K562 (cell line): ENCODE results near the gene CARD14. TPM values are rescaled to one million over a fixed set of nuclear protein-coding genes. Genes with fewer than 3 reads are reported as not detected.

ENCODE experiments used
- ATAC-seq: fragments of 200-7000 bp; cut with Tn5 transposase; 3 replicates; pipeline ENCODE4 v1.9.1; 2020; ENCODE audit warnings: moderate library complexity
- BruUV-seq: library from RNA; stranded (reverse); fragments of 400-500 nt; replicated peaks from 2 replicates; lab custom pipeline; 2021; lab: Mats Ljungman, UMichigan
- CTCF ChIA-PET: fragments of 300-600 bp; formaldehyde crosslinking; extraction: SDS; loops from one replicate; lab custom pipeline; 2021; ENCODE audit warnings: low intra/inter-chr PET ratio; lab: Yijun Ruan, JAX
- POLR2A ChIA-PET: fragments of 300-600, 350-650 bp; sonication (Branson Sonifier 250); formaldehyde crosslinking; extraction: SDS; loops from one replicate; lab custom pipeline; 2021; ENCODE audit warnings: antibody characterized with exemption, inconsistent platforms; lab: Yijun Ruan, JAX
- DNase-seq, 4 experiments: peaks; one replicate each; pipeline versions ENCODE4 v3.0.0 to v3.0.0-alpha.2; 2011 to 2018; ENCODE audit warnings: low spot score in 3 of 4, mixed read lengths in 3 of 4; ENCODE audit errors: extremely low read depth in 1 of 4
- FAIRE-seq: peaks from 2 replicates; lab custom pipeline; 2011; peaks lifted over from hg19 to GRCh38; lab: Jason Lieb, UNC
- H2AFZ ChIP-seq: 2 replicates; pipeline ENCODE4 v1.6.0; 2011; ENCODE audit warnings: low read depth, low read length, control low read depth, inconsistent platforms
- H3K27ac ChIP-seq: fragments of 200-600 bp; 3 replicates; pipeline ENCODE4 v1.8.0; 2011; ENCODE audit warnings: low read depth, mild to moderate bottlenecking, control low read depth, inconsistent platforms, low read length, moderate library complexity, mixed read lengths; ENCODE audit errors: extremely low read depth
- H3K27me3 ChIP-seq, 2 experiments: fragments of 300-600 bp in 1 of 2; 2 replicates in 1 of 2; 3 replicates in 1 of 2; pipeline versions ENCODE4 v1.6.0 to v1.8.0; 2011; ENCODE audit warnings: inconsistent platforms in 2 of 2, low read length in 2 of 2, mild to moderate bottlenecking in 1 of 2, mixed read lengths in 1 of 2, moderate library complexity in 1 of 2; ENCODE audit not compliant: control insufficient read depth in 2 of 2, insufficient read depth in 2 of 2
- H3K36me3 ChIP-seq: fragments of 300-600 bp; 3 replicates; pipeline ENCODE4 v1.8.0; 2011; ENCODE audit warnings: mild to moderate bottlenecking, low read length, inconsistent platforms; ENCODE audit not compliant: control insufficient read depth, insufficient read depth
- H3K4me1 ChIP-seq, 2 experiments: fragments of 200-600 bp in 1 of 2; replicated peaks in 1 of 2; 2 replicates in 1 of 2; 3 replicates in 1 of 2; pipeline versions ENCODE4 v1.5.1 to v1.8.0; 2011; ENCODE audit warnings: inconsistent platforms in 2 of 2, low read length in 2 of 2, mild to moderate bottlenecking in 1 of 2, mixed read lengths in 1 of 2, moderate library complexity in 1 of 2; ENCODE audit not compliant: control insufficient read depth in 2 of 2, insufficient read depth in 2 of 2
- H3K4me2 ChIP-seq: 2 replicates; pipeline ENCODE4 v1.6.1; 2011; ENCODE audit warnings: low read length, control low read depth, inconsistent platforms, mixed read lengths; ENCODE audit not compliant: insufficient read depth
- H3K4me3 ChIP-seq: fragments of 200-600 bp; sonication (generic), shearing (Covaris generic); 2 replicates; pipeline ENCODE4 v1.5.1; 2016; ENCODE audit warnings: control low read depth, inconsistent platforms
- H3K79me2 ChIP-seq: fragments of 200-600 bp; 3 replicates; pipeline ENCODE4 v1.8.0; 2011; ENCODE audit warnings: low read length, inconsistent platforms; ENCODE audit not compliant: control insufficient read depth, insufficient read depth
- H3K9ac ChIP-seq, 2 experiments: 2 replicates each; pipeline versions ENCODE4 v1.6.0 to v1.6.1; 2011; ENCODE audit warnings: low read depth in 2 of 2, low read length in 2 of 2, control low read depth in 1 of 2, inconsistent platforms in 1 of 2, mild to moderate bottlenecking in 1 of 2, mixed read lengths in 1 of 2; ENCODE audit not compliant: insufficient read depth in 1 of 2
- H3K9me1 ChIP-seq: one replicate; pipeline ENCODE4 v1.6.0; 2011; ENCODE audit warnings: inconsistent platforms, mild to moderate bottlenecking, low read length, moderate library complexity; ENCODE audit not compliant: control insufficient read depth, insufficient read depth
- H3K9me3 ChIP-seq: replicated peaks from 2 replicates; pipeline ENCODE4 v1.5.1; 2011; ENCODE audit warnings: low read depth, low read length, inconsistent platforms; ENCODE audit not compliant: control insufficient read depth, insufficient read depth
- H4K20me1 ChIP-seq: replicated peaks from 2 replicates; pipeline ENCODE4 v1.6.1; 2011; ENCODE audit warnings: low read length, inconsistent platforms, mixed read lengths; ENCODE audit not compliant: control insufficient read depth, insufficient read depth
- AFF1 ChIP-seq, 2 experiments: fragments of 450-650 bp; IDR thresholded peaks; 2 replicates each; pipeline ENCODE4 v1.6.1; 2018; ENCODE audit warnings: mild to moderate bottlenecking in 2 of 2, low read depth in 1 of 2; ENCODE audit not compliant: partially characterized antibody in 2 of 2
- ARID2 ChIP-seq: fragments of 450-650 bp; IDR thresholded peaks from 2 replicates; pipeline ENCODE4 v1.6.1; 2017; ENCODE audit warnings: antibody characterized with exemption, mild to moderate bottlenecking
- BRD4 ChIP-seq: fragments of 200-600 bp; sonication (generic); IDR thresholded peaks from 2 replicates; pipeline ENCODE4 v1.6.1; 2017; ENCODE audit warnings: inconsistent platforms
- CEBPB ChIP-seq: fragments of 450-650 bp; IDR thresholded peaks from 2 replicates; pipeline ENCODE4 v1.6.1; 2016; ENCODE audit warnings: missing genetic modification characterization, missing compliant biosample characterization
- MTA2 ChIP-seq: fragments of 450-650 bp; IDR thresholded peaks from 2 replicates; pipeline ENCODE4 v1.6.1; 2016; ENCODE audit warnings: low read depth
- PKNOX1 ChIP-seq: fragments of 450-650 bp; IDR thresholded peaks from 2 replicates; pipeline ENCODE4 v1.6.1; 2016
- TFAP4 ChIP-seq: sonication (generic); formaldehyde crosslinking; IDR thresholded peaks from 2 replicates; pipeline ENCODE4 v1.8.0; 2022; ENCODE audit warnings: missing genetic modification reagents, mild to moderate bottlenecking, moderate library complexity, borderline replicate concordance
- ZNF3 ChIP-seq: fragments of 250-450 bp; sonication (Bioruptor Pico); IDR thresholded peaks from 2 replicates; pipeline ENCODE4 v1.5.0; 2021; ENCODE audit warnings: mild to moderate bottlenecking, moderate library complexity
- WGBS: fragments of 100-300 bp; shearing (Covaris generic); methylation state at CpG from one replicate; pipeline ENCODE4 v1.1.6; 2016; ENCODE audit warnings: low coverage, mixed read lengths; ENCODE audit not compliant: insufficient coverage; ENCODE audit errors: missing lambda C conversion rate; 5-methylcytosine and 5-hydroxymethylcytosine counted together
- in situ Hi-C: fragments of 300-500 bp; cut with MboI; formaldehyde crosslinking; loops from 4 replicates; pipeline ENCODE4 v1.15.0; 2018; ENCODE audit warnings: inconsistent platforms, mixed read lengths
- intact Hi-C: fragments of 100-400 bp; cut with micrococcal nuclease; formaldehyde crosslinking; loops from 2 replicates; pipeline ENCODE4 v1.14.2; 2022
- polyA plus RNA-seq, 8 experiments: library from polyadenylated mRNA; depleted of rRNA in 4 of 8; stranded (reverse) in 5 of 8; unstranded in 3 of 8; fragments of >200 nt; fragmentation: Nextera tagmentation in 2 of 8; fragmentation: Illumina TruSeq in 1 of 8; extraction: Ambion mirVana in 2 of 8; extraction: Trizol in 1 of 8; gene quantifications; 2 replicates each; pipeline versions ENCODE4 v1.2.1 to v1.2.3, GENCODE V29; 2011 to 2014; ENCODE audit warnings: inconsistent platforms in 1 of 8, missing spikeins in 1 of 8
- total RNA-seq, 7 experiments: library from RNA; depleted of rRNA in 6 of 7; stranded (reverse); fragments of >200 nt in 6 of 7; fragmentation: Illumina TruSeq in 2 of 7; extraction: Trizol in 2 of 7; gene quantifications; 2 replicates each; pipeline versions ENCODE4 v1.2.1 to v1.2.3, GENCODE V29; 2011 to 2021; ENCODE audit warnings: low replicate concordance in 1 of 7

The CARD14 gene
- total and polyA plus RNA-seq, 9 of the 15 experiments (the other 6 are each of a cell fraction or from before 2014, with no cell fraction given), result not detected

- no peaks in the 10 kb centered on the region for H3K27me3 ChIP-seq
- BruUV-seq, result no TSS peak
- H3K9me1 ChIP-seq, result no peaks in the 10 kb centered on the region
- in situ Hi-C loops (no loop called here), intact Hi-C loops (no loop called here)
- no peak overlapping the region for H3K4me2 ChIP-seq
- DNase-seq (no peak), FAIRE-seq (no peak), ATAC-seq (no peak)
- CTCF ChIA-PET, result no interaction called here
- H3K27ac ChIP-seq, result no peak overlapping the region
- WGBS, result 72% methylated on average over 16 of the region's 19 CpGs
- no peaks in the 10 kb centered on the region for H3K79me2 ChIP-seq
- H3K9me3 ChIP-seq, result no peaks in the 10 kb centered on the region
- peaks cover 0 to 18% of the 10 kb centered on the region in 2 experiments; a peak in 1 of 5 replicates for H3K4me1 ChIP-seq
- H3K36me3 ChIP-seq, result peaks cover 49% of the 10 kb centered on the region; the same call in 1 of the 3 replicates
- no peak overlapping the region for H3K9ac ChIP-seq
- no peak overlapping the region for H2AFZ ChIP-seq
- no peak overlapping the region for H3K4me3 ChIP-seq
- TF ChIP-seq BRD4, result no peak
- TF ChIP-seq PKNOX1, result no peak
- TF ChIP-seq TFAP4 (CRISPR knock-in tag), result no peak
- TF ChIP-seq MTA2, result no peak
- no peak for TF ChIP-seq ARID2
- TF ChIP-seq ZNF3, result no peak
- peak; percentile 17; the same call in 1 of the 2 replicates for TF ChIP-seq CEBPB
- TF ChIP-seq AFF1 (IDR thresholded peaks at IDR 0.05; ENCODE audit: low read depth in 1 of 2, partially characterized antibody in 2 of 2), result no peak
- 0 out of 2 replicates have a peak, but pooled peaks cover 6% of the 10 kb centered on the region for H4K20me1 ChIP-seq
- POLR2A ChIA-PET, result no interaction called here
These were observed 43.3 kb downstream of the CARD14 start for GRCh38 chr17:80212962-80213642.
